SKM-1 treated with dmso at 0.1 percent for 144 hours (cell line): ENCODE data around the gene COMT.
A peak's percentile ranks its signal among the peaks of the same experiment; 100 is the strongest.
"Not testable (repeated sequence)": the region's sequence is repeated elsewhere in the genome, so short reads cannot be mapped to it uniquely, and the experiment has no call there.

Experiments used
- DNase-seq: peaks from one replicate; lab custom pipeline; 2025; ENCODE audit not compliant: unreplicated experiment; lab: John Stamatoyannopoulos, UW

Gene COMT

DNA sequence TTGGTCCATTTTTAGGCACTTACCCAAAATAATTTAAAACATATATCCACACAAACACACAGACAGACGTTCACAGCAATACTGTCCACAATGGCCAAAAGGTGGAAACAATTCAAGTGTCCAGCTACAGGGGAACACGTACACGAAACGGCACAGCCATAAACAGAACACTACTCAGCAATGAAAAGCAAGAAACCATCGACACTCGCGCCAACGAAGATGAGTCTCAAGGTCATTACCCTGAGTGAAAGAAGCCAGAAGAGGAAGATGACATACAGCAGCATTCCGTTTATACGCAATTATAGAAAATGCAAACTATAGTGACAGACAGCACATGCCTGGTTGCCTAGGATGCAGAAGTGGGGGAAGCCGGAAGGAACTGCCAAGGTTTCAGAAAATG, 13.4 kb upstream of the COMT start:
- no peak for DNase-seq

DNA sequence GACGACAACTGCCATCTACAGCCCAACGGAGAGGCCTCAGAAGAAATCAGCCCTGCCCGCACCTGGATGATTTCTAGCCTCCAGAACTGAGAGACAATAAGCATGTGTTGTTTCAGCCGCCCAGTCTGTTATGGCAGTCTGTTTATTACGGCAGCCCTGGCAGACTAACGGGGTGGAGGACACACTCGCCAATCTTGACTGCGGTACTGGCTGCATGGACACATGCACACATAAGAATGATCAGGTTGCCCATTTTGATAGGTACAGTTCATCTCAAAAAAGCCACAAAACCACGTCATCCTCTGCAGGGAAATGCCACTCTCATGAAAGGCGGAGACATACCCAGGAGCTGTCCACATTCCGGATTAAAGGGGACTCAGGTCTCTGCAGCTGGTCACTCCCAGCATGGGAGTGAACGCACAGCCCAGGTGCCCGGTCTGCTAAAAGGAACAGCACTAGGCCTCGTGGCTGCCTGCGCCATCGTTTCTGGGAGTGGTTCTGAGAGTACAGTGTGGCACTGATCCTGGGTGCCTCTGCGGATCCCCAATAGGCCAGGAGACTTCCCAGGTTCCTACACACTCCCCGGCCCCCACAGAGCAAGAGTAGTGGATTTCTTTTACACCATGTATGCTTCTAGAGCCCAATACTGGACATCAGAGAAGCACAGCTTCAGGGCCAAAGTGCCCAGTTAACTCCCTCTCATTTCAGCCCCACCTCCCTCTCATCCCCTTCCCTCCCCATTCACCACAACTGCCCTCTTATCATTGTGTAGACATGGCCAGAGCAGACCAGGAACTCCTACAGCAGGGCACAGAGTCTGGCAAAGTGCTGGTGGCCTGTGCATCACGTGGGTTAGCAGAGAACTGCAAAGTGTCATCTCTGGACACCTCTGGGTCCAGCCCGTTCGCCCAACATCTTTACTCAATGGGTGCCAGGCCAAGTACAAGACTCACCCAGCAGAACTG, 11.7 kb upstream of the COMT start:
- DNase-seq, result no peak

DNA sequence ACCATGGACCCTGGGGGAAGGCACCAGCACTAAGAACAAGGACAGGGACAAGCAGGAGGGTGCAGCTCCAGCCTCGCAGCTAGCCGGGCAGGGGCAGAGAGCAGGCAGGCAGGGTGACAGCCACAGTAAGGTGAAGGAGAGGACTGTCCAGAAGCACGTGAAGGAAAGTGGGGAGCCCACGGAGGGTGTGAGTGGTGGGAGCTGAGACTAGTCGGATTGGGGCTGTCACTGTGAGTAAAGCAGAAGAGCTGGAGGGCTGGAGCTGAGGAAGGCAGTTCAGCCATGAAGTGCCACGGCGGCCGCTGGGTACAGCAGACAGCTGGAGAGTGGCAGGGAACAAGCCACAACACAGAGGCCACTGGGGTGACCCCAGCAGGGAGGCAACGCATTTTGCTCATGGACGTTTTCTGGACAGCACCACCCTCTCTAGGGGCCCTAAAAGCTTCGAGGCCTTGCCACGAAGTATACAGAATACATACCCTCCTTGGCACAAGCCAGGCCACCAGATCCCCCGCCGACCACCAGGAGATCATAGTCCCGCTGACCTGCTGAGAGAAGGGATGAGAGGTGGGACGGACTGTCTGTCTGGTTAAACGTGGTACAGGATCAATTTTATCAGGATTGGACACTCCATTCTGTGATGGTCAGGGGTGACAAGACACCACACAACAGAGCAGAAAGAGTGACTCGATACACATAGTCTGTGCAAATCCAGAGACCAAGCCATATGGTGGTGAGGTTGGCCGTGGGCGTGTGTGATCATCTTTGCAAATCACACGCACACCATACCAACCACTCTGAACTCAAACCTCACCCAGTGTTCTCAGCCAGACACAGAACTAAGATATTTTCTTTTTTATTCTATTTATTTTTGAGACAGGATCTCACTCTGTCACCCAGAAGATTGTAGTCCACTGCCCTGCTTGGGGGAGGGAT, 10.8 kb upstream of the COMT start:
- DNase-seq, result no peak

DNA sequence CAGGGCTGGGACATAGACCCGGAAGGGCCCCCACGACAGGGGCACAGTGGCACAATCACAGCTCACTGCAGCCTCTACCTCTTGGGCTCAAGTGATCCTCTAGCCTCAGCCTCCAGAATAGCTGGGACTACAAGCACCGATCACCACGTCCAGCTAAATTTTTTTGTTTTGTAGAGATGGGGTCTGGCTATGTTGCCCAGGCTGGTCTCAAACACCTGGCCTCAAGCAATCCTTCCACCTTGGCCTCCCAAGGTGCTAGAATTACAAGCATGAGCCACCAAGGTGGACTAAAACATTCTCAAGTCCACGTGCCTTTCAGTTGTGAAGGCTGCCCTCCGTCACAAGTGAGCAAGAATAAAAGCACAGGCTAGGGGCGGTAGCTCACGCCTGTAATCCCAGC, 10.1 kb upstream of the COMT start:
- no peak for DNase-seq

DNA sequence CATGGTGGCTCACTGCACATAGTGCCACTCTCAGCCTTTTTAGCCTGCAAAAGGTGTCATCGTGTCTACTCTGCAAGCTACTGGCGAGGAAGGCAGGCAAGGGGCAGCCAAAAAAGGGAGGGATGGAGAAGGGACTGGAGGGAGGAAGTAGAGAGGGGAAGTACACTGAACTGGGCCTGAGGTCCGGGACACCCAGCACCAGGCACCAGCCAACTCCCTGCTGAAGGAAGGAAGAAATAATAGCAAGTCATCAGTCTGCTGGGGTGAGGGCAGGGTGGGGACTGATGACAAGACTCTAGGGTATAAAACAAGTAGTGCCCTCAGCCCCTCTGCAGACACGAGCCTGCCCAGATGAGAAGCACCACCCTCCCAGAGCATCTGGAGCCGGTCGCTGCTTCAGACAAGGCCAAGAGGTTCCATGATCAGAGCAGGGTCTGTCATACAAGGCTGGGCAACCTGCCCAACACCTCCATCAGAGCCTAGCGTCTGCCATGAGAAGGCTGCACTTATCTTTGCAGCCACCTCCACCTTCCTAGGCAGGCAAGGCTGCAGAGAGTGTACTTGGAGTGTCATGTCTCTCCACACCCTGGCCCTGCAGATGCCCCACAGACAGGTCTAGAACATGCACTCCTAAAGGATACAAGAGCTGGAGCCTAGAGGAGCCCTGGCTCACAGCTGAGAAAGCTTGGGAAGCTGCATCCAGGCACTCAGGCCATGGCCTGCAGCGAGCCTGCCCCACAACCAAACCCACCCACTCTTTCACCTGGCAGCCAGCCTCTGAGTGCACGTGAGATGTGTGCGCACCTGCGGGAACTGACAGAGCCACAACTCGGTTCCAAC, 9.0 kb upstream of the COMT start:
- DNase-seq, result no peak

DNA sequence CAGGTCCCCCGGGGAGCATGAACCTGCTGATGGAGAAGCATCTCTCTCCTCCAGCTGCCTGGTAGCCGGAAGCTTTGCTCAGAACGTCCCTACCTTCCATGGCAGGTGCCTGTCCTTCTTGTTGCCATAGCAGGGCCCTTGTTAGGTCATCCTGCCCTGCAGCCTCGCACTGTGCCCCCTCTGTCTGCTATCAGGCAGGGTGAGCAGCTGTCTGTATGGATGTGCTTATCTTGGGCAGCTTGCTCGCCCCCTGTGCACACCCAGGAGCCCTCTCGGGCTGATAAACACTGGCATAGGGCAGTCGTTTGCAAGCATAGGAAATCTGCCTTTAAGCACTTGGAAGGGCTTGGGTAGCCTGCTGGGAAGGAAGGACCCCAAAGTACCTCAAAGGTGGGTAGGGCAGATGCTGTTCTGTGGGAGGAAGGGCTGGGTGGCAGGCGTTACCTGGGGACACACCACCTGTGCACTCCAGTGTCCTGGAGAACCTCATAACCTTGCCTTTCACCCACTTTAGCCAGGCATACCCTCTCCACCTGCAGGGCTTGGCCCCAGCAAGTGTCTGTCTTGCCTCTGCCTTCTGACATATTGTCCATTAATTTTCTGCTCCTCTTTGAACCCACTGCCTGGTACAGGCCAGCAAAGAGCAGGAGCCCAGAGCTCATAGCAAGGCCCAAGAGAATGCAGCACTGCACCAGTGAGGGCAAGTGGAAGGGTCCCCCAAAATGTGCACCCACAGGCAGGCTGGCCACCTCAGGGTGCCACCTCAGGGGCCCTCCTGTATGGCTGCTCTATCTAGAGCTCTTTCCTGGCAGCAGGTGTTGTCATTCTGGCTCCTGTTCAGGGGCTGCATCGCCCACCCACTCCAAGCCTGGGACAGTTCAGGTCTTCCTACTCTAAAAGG, 8.0 kb upstream of the COMT start:
- no peak for DNase-seq

DNA sequence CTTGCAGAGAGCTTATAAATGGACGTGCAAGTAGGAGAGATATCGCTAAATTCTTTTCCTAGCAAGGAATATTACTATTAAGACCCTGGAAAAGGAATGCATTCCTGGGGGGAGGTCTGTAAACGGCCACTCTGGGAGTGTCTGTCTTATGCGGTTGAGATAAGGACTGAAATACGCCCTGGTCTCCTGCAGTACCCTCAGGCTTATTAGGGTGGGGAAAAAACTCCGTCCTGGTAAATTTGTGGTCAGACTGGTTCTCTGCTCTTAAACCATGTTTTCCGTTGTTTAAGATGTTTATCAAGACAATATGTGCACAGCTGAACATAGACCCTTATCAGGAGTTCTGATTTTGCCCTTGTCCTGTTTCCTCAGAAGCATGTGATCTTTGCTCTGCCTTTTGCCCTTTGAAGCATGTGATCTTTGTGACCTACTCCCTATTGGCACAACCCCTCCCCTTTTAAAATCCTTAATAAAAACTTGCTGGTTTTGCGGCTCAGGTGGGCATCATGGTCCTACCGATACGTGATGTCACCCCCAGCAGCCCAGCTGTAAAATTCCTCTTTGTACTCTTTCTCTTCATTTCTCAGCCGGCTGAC, 6.4 kb upstream of the COMT start:
- not testable (repeated sequence) for DNase-seq

DNA sequence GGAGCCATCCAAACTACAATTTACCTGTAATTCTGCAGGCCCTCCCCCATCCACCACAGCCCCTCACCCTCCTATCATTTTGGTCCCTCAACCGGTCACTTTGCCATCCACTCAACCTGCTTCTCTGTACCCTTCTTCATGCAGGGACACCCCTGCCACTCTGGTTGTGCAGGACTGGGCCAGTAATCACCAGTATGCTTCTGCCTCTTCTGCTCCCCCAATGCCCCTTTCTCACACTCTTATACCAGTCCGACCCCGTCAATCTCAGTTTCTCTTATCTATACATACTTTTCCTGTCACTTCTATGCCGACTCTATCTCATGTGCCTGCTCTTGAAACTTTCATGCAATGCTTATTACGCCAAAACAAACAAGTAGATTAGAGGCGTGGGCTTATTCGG, 5.1 kb upstream of the COMT start:
- DNase-seq, result no peak

GRCh38 chr22:19937616-19938473, 3.7 kb upstream of the COMT start:
- DNase-seq, result peak; percentile 11

DNA sequence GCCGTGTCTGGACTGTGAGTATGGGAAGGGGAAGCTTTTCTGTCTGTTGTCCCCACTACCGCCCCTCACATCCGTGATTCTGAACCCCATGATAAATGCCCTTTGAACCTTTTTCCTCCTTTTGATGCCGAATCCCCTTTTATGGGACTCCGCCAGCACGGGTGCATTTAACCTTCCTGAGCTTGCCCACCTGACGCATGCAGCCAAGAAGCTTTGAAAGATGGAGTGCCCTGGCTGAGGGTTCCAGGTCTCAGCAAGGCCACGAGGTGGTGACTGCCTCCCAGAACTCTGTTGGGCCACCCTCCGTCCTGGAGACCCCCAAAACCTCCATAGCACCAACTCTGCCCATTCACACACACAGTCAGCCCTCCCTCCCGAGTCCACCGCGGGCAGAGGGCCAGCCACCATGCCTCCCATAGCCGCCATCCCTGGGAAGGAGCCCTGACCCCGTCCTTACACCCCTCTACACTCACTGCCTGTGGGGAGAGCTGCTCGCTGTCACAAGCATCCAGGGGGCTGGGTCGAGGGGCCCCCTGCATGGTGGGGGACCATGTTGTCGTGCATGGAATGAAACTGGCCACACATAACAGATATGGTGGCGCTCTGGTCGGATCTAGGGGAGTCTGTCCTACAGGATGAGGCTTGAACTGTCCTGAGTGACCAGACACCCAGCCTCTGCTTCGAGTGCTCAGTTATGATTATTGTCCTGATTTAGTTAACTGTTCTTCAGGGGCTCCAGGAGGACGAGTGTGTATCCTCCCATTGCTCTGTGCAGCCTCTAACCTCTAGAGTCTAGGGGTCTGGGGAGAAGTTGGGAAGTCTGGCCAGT, 822 bp upstream of the COMT start:
- DNase-seq, result no peak

DNA sequence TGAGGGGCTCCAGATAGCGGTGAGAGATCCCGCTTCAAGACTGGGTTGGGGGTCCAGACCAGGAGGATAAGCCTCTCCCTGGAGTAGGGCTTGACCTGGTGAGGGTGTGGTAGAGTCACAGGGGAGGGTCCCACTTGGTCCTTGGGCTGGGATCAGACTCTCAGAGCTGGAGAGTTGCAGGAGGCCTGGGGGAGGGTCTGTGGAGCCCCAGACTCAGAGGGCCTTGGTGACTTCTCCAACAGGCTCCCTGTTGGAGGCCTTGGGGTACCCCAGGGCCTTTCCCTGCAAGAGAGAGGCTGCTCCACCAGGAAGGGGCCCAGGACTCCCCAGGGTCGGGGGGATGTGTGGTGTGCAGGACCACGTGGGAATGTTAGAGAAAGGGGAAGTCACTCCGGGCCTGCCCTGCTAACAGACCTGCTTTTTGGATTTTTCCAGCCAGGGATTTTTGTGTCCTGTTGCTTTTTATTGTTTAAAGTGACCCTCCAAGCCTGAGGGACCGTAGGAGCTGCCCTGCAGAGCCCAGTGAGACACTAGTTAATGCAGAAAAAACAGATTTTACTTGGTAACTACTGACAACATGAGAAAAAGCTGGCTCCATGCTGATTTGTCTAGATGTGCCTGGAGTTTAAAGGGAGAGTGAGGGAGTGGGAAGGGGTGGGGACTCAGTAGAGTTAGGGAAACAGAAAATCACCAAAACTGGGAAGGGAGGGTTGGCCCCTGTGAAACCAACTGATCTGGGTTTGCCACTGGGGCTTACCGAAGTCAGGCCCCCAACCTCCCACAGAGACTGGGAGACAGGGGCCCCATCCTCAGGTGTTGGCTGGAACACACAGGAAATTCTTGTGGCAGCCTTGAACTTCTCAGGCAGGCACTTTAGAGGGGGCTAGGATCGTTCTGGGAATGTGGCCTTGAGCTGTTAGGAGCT, 847 bp downstream of the COMT start:
- peak; percentile 48 for DNase-seq

DNA sequence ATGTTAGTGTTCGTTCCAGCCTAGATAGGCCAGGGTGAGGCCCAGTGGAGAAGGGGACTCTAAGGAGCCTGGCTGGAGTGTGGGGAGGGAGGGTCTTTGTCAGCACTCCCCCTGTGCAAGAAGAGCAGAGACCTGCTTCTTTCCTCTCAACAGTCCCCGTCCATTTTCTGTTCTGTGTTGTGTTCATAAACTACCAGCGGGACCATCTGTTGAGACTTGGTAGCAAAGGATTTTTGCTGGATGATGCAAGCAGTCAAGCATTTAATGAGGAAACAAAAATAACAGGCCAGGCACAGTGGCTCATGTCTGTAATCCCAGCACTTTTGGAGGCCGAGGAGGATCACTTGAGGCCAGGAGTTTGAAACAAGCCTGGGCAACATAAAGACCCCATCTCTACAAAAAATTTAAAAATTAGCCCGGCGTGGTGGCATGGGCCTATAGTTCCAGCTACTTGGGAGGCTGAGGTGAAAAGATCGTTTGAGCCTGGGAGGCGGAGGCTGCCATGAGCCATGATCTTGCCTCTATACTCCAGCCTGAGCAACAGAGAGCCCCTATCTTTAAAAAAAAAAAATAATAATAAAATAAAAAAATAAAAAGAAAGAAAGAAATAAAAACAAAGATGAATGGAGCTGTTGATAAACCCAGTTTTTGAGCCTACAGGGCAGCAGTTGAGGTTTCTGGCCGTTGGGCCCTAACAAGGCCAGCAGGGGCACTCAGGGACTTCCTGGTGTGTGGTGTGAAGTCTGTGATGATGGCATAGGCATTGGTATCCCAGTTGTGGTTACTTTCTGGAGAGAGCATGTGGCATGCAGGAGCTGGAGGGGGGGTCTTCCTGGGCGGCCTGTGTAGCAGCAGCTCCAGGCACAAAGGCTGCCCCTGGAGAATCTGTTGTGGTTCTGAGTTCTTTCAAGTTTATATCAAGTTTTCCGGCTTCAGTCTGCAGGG, 1.8 kb downstream of the COMT start:
- DNase-seq, result peak; percentile 28

GRCh38 chr22:19948057-19948760, 6.6 kb downstream of the COMT start:
- DNase-seq, result no peak

GRCh38 chr22:19951346-19951745, 9.8 kb downstream of the COMT start:
- DNase-seq, result no peak
